ENCODE measurements around the gene ABLIM1. TPM values are rescaled to one million over a fixed set of nuclear protein-coding genes. Genes with fewer than 3 reads are reported as not detected.

The ABLIM1 gene
- total and polyA plus RNA-seq, 4 donors = 13.6 to 117 (median 35.1) TPM

DNA sequence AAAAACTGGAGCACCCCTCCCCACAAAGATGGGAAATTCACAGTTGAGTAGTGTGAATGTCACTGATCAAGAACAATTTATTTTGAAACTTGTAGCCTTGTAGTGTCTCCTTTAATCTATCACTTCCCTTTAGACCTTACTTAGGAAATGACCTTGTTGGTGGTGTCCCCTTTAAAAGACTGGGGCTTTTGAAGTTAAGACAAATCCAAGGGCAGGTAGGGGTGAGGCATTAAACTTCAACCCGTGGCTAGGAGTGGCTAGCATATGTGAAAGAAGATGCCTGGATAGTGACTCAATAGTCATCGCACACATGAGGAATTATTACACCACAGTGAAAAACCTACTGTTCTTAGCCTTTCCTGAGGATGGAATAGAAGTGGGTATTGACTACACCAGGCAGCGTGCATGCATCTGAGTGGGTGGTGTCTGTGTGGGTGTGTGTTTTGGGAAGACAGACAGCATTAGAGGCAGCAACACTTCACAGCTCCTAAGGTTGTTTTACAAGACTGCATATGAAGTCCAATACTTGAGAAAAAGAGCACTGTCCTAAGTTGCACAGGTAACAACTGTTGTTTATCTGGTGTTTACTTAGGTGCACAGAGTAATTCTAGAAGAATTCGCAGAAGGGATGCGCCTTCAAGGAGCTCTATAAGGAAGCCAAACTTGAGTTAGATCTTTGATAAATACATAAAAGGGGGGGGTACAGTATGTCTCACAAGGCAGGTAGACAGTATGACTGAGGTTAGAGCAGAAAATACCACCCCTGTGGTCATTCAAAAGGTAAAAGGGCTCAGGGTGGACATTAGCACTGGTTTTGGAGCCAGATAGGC is 32.9 kb downstream of the ABLIM1 start:
- 96 to 98% methylated on average over 5 of the region's 5 CpGs for WGBS, 2 donors
- Histone ChIP-seq H3K4me1 (ENCODE audit: control insufficient read depth in 1 of 2, insufficient read depth in 2 of 2, low read length in 2 of 2) (peaks cover 2 to 8% of the 10 kb centered on the region in 2 donors), H3K27ac (ENCODE audit: low read depth in 1 of 2, low read length in 2 of 2) (no peak overlapping the region), H3K36me3 (ENCODE audit: control insufficient read depth in 1 of 2, insufficient read depth in 2 of 2, low read length in 1 of 2) (no peaks in the 10 kb centered on the region), H3K9me3 (ENCODE audit: control insufficient read depth, low read length) (no peaks in the 10 kb centered on the region), H3K4me3 (ENCODE audit: low read length in 2 of 2) (no peak overlapping the region), H3K27me3 (ENCODE audit: control insufficient read depth in 1 of 2, insufficient read depth in 2 of 2, low read length in 1 of 2) (no peaks in the 10 kb centered on the region)
- intact Hi-C loops (cut with DNase I) = no loop called here
- DNase-seq (no peak), ATAC-seq (ENCODE audit: low FRiP score) (no peak)

DNA sequence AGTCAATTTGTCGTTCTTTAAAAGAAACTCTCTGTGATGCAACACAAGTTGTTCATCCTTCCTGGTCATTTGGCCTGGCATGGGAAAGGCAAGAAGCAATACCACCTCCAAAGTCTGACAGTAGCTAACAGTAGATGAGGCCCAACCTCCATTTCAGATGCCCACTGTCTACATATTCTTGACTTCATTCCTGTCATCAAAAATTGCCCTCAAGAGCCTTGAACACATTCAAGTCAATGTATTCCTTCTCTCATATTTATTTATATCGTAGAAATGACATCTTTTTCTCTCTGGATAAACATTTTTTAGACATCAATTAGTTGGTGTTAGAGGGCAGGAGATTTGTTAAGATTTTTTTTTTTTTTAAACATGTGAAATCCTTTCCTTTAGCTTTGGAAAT is 33.7 kb downstream of the ABLIM1 start:
- Histone ChIP-seq H3K27ac (ENCODE audit: low read depth in 1 of 2, low read length in 2 of 2) (peak overlapping the region in 1 of 2 donors; percentile 3), H3K27me3 (ENCODE audit: control insufficient read depth in 1 of 2, insufficient read depth in 2 of 2, low read length in 1 of 2) (no peaks in the 10 kb centered on the region), H3K4me1 (ENCODE audit: control insufficient read depth in 1 of 2, insufficient read depth in 2 of 2, low read length in 2 of 2) (peaks cover 2 to 8% of the 10 kb centered on the region in 2 donors), H3K4me3 (ENCODE audit: low read length in 2 of 2) (no peak overlapping the region), H3K9me3 (ENCODE audit: control insufficient read depth, low read length) (no peaks in the 10 kb centered on the region), H3K36me3 (ENCODE audit: control insufficient read depth in 1 of 2, insufficient read depth in 2 of 2, low read length in 1 of 2) (no peaks in the 10 kb centered on the region)
- intact Hi-C loops (cut with DNase I) = no loop called here
- WGBS, 2 donors = 72 to 99% methylated on average over 2 of the region's 2 CpGs
- DNase-seq = no peak
- ATAC-seq (ENCODE audit: low FRiP score) = no peak

DNA sequence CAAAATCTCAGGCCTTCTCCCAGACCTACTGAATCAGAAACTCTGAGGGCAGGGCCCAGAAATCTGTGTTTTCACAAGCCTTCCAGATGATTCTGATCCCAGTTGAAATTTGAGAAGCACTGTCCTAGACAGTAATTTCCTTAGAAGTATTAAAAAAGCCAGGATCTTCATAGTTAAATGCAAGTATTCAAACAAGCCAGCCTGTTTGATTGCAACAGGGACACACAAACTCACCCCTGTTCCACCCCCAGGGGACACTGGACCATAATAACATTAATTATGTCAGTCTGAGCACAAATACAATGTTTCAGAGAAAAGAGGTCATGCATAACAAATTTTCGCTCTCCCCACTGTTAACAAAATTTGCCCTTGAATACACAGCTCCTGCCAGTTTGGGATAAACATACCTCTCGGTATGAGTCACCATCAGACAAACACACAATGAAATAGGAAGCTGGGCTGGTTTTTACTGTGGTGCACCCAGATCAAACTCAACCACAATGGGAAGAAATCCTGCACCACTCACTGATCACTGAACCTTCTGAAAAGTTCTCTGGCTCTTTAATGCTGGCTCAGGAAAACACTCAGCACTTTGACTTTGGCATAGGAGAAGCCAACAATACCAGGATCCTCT is 34.3 kb downstream of the ABLIM1 start:
- WGBS, 2 donors = 7% methylated on average over 2 of the region's 2 CpGs
- DNase-seq = no peak
- intact Hi-C loops (cut with DNase I) = no loop called here
- H3K4me1 ChIP-seq (ENCODE audit: control insufficient read depth in 1 of 2, insufficient read depth in 2 of 2, low read length in 2 of 2) = peaks cover 2 to 8% of the 10 kb centered on the region in 2 donors
- H3K9me3 ChIP-seq (ENCODE audit: control insufficient read depth, low read length) = no peaks in the 10 kb centered on the region
- peak overlapping the region in 1 of 2 donors; percentile 30 for H3K27ac ChIP-seq (ENCODE audit: low read depth in 1 of 2, low read length in 2 of 2)
- ATAC-seq (ENCODE audit: low FRiP score) = peak; percentile 74
- H3K4me3 ChIP-seq (ENCODE audit: low read length in 2 of 2) = no peak overlapping the region
- H3K36me3 ChIP-seq (ENCODE audit: control insufficient read depth in 1 of 2, insufficient read depth in 2 of 2, low read length in 1 of 2) = no peaks in the 10 kb centered on the region
- no peaks in the 10 kb centered on the region for H3K27me3 ChIP-seq (ENCODE audit: control insufficient read depth in 1 of 2, insufficient read depth in 2 of 2, low read length in 1 of 2)

DNA sequence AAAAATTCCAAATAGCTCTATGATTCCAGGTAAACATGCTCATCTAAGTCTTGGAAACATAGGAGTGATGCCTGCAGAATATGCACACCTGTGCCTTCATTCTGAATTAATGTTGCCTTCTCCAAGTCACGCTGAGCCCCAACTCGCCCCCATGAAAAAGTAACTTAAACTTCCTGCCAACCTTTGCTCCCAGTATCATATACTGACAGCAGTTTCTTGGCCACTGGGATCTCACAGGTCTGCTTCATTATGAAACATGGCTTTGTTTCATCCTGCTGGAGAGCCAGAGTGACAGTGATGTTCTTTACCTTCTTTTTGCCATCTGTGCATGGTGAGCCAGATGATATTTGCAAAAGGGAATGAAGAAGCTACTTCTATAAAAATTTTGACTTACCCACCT is 34.9 kb downstream of the ABLIM1 start:
- Histone ChIP-seq H3K27me3 (ENCODE audit: control insufficient read depth in 1 of 2, insufficient read depth in 2 of 2, low read length in 1 of 2) (no peaks in the 10 kb centered on the region), H3K9me3 (ENCODE audit: control insufficient read depth, low read length) (no peaks in the 10 kb centered on the region), H3K27ac (ENCODE audit: low read depth in 1 of 2, low read length in 2 of 2) (peak overlapping the region in 1 of 2 donors; percentile 30), H3K4me1 (ENCODE audit: control insufficient read depth in 1 of 2, insufficient read depth in 2 of 2, low read length in 2 of 2) (peaks cover 2 to 8% of the 10 kb centered on the region in 2 donors), H3K4me3 (ENCODE audit: low read length in 2 of 2) (no peak overlapping the region), H3K36me3 (ENCODE audit: control insufficient read depth in 1 of 2, insufficient read depth in 2 of 2, low read length in 1 of 2) (no peaks in the 10 kb centered on the region)
- ATAC-seq (ENCODE audit: low FRiP score) = no peak
- 94 to 95% methylated on average over 2 of the region's 2 CpGs for WGBS, 2 donors
- intact Hi-C loops (cut with DNase I) = no loop called here
- DNase-seq = no peak

DNA sequence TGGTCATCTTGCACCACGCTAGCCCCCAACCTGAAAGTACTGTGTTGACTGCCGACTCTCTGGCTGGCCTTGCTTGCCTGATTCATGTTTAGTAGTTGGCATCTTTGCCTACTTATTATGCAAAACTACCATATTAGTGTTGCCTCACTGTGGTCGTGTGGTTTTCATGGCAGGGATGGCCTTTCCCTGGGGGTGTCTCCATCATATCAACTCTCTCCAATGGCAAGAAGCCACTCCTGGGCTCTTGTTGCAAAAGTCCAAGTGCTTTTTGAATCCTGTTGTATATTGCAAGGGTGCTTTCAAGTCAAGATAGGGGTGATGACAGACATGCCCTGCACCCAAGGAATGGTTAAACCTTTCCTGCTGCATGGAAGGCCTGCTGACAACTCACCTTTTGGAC is 39.4 kb downstream of the ABLIM1 start:
- intact Hi-C loops (cut with DNase I) = loop anchor here in 1 of 2 donors (5.0 kb wide), 1 partner anchor 1359 kb away; no protein-coding TSS in a partner anchor
- 80 to 86% methylated on average over 3 of the region's 3 CpGs for WGBS, 2 donors
- no peak for DNase-seq
- no peak overlapping the region for H3K4me3 ChIP-seq (ENCODE audit: low read length in 2 of 2)
- H3K27ac ChIP-seq (ENCODE audit: low read depth in 1 of 2, low read length in 2 of 2) = no peak overlapping the region
- ATAC-seq (ENCODE audit: low FRiP score) = no peak
- no peaks in the 10 kb centered on the region for H3K27me3 ChIP-seq (ENCODE audit: control insufficient read depth in 1 of 2, insufficient read depth in 2 of 2, low read length in 1 of 2)
- no peaks in the 10 kb centered on the region for H3K36me3 ChIP-seq (ENCODE audit: control insufficient read depth in 1 of 2, insufficient read depth in 2 of 2, low read length in 1 of 2)
- H3K9me3 ChIP-seq (ENCODE audit: control insufficient read depth, low read length) = no peaks in the 10 kb centered on the region
- H3K4me1 ChIP-seq (ENCODE audit: control insufficient read depth in 1 of 2, insufficient read depth in 2 of 2, low read length in 2 of 2) = peaks cover 0 to 7% of the 10 kb centered on the region in 2 donors

DNA sequence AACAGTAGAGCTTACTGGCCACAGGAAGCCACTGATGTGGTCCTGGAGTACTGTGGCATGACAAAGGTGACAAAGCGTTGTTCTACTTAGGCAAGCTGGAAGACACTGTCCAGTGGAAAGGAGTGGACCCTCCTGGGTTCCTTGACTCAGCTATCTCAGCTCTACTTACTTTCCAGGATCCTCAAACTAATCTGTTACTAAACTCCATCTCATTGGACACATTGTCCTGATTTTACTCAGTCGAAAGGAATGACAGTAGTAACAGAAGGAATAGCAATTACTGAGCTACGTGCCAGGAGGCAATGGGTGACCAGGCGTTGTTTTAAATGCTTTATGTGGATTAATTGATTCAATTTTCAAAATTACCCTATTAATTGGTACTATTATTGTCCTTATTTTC is 41.6 kb downstream of the ABLIM1 start:
- DNase-seq (no peak), ATAC-seq (ENCODE audit: low FRiP score) (no peak)
- intact Hi-C loops (cut with DNase I) = loop anchor here in 1 of 2 donors (5.0 kb wide), 1 partner anchor 1361 kb away; no protein-coding TSS in a partner anchor
- Histone ChIP-seq H3K4me3 (ENCODE audit: low read length in 2 of 2) (no peak overlapping the region), H3K9me3 (ENCODE audit: control insufficient read depth, low read length) (no peaks in the 10 kb centered on the region), H3K27me3 (ENCODE audit: control insufficient read depth in 1 of 2, insufficient read depth in 2 of 2, low read length in 1 of 2) (no peaks in the 10 kb centered on the region), H3K27ac (ENCODE audit: low read depth in 1 of 2, low read length in 2 of 2) (no peak overlapping the region), H3K36me3 (ENCODE audit: control insufficient read depth in 1 of 2, insufficient read depth in 2 of 2, low read length in 1 of 2) (no peaks in the 10 kb centered on the region), H3K4me1 (ENCODE audit: control insufficient read depth in 1 of 2, insufficient read depth in 2 of 2, low read length in 2 of 2) (no peaks in the 10 kb centered on the region)
- WGBS, 2 donors = 92 to 98% methylated on average over 4 of the region's 4 CpGs

DNA sequence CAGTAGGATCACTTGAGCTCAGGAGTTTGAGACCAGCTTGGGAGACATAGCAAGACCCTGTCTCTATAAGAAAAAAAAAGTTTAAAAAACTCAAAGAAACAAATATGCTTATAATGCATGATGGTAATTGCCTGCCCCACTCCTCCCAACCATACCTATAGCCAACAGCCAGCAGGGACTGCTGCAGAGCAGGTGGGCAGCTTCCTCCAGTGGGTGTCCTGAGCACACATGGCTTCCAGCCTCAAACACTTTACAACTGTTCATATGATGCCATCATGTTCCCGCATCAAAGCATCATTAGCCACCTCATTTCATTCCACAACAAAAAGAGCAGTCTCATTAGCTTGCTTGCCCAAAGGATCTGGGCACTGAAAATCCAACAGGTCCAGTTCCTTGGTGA is 42.0 kb downstream of the ABLIM1 start:
- H3K4me1 ChIP-seq (ENCODE audit: control insufficient read depth in 1 of 2, insufficient read depth in 2 of 2, low read length in 2 of 2) = no peaks in the 10 kb centered on the region

DNA sequence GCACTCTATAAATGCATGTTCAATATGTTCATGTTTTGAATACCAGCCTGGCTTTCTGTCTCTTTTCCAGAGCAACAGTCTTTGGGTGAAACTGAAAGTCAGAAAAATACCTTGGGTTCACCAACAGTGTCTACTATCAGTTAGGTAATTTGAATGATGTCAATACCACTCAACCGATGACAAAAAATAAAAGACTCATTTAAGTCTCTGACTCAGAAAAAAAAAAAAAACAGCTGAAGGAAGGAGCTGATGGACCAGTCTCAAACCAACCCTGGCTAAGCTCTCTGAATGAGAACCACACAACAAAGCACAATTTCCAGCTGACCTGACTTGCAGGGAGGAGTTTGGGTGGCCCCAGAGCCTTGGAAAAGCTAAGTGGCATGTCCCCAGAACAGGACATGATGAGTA is 42.5 kb downstream of the ABLIM1 start:
- DNase-seq = no peak
- WGBS, 2 donors = 79 to 90% methylated on average over 1 of the region's 1 CpG
- no peaks in the 10 kb centered on the region for H3K27me3 ChIP-seq (ENCODE audit: control insufficient read depth in 1 of 2, insufficient read depth in 2 of 2, low read length in 1 of 2)
- no peak for ATAC-seq (ENCODE audit: low FRiP score)
- H3K9me3 ChIP-seq (ENCODE audit: control insufficient read depth, low read length) = no peaks in the 10 kb centered on the region
- no peak overlapping the region for H3K27ac ChIP-seq (ENCODE audit: low read depth in 1 of 2, low read length in 2 of 2)
- intact Hi-C loops (cut with DNase I) = loop anchor here in 1 of 2 donors (5.0 kb wide), 1 partner anchor 1362 kb away; no protein-coding TSS in a partner anchor
- no peaks in the 10 kb centered on the region for H3K36me3 ChIP-seq (ENCODE audit: control insufficient read depth in 1 of 2, insufficient read depth in 2 of 2, low read length in 1 of 2)
- no peaks in the 10 kb centered on the region for H3K4me1 ChIP-seq (ENCODE audit: control insufficient read depth in 1 of 2, insufficient read depth in 2 of 2, low read length in 2 of 2)
- no peak overlapping the region for H3K4me3 ChIP-seq (ENCODE audit: low read length in 2 of 2)

More for the DNA sequence above, 42.0 kb downstream of the ABLIM1 start:
- no peak for ATAC-seq (ENCODE audit: low FRiP score)
- Histone ChIP-seq H3K36me3 (ENCODE audit: control insufficient read depth in 1 of 2, insufficient read depth in 2 of 2, low read length in 1 of 2) (no peaks in the 10 kb centered on the region), H3K4me3 (ENCODE audit: low read length in 2 of 2) (no peak overlapping the region), H3K9me3 (ENCODE audit: control insufficient read depth, low read length) (no peaks in the 10 kb centered on the region), H3K27me3 (ENCODE audit: control insufficient read depth in 1 of 2, insufficient read depth in 2 of 2, low read length in 1 of 2) (no peaks in the 10 kb centered on the region), H3K27ac (ENCODE audit: low read depth in 1 of 2, low read length in 2 of 2) (no peak overlapping the region)
- WGBS, 2 donors = 96 to 97% methylated on average over 1 of the region's 1 CpG
- intact Hi-C loops (cut with DNase I) = loop anchor here in 1 of 2 donors (5.0 kb wide), 1 partner anchor 1361 kb away; no protein-coding TSS in a partner anchor
- no peak for DNase-seq

All from aorta (tissue), 5 donors.